Panc1 (cell line): ENCODE measurements around the gene XRCC4. TPM values are rescaled to one million over a fixed set of nuclear protein-coding genes. Genes with fewer than 3 reads are reported as not detected.

Experiments used
- ATAC-seq: fragments of 200-7000 bp; cut with Tn5 transposase; 2 replicates; pipeline ENCODE4 v1.9.1; 2020; ENCODE audit warnings: mild to moderate bottlenecking, moderate library complexity
- BruUV-seq: library from RNA; stranded (reverse); fragments of 400-500 nt; replicated peaks from 2 replicates; lab custom pipeline; 2021; lab: Mats Ljungman, UMichigan
- CTCF ChIA-PET: fragments of 300-600 bp; sonication (Branson Sonifier 250); formaldehyde crosslinking; loops from one replicate; lab custom pipeline; 2022; ENCODE audit warnings: antibody characterized with exemption; lab: Charles Lee
- POLR2A ChIA-PET: fragments of 300-600 bp; sonication (Branson Sonifier 250); formaldehyde crosslinking; loops from one replicate; lab custom pipeline; 2022; ENCODE audit warnings: antibody characterized with exemption; lab: Charles Lee
- DNase-seq: peaks from one replicate; pipeline ENCODE4 v3.0.0-alpha.2; 2010; ENCODE audit warnings: low read depth, low spot score
- H3K27ac ChIP-seq: 2 replicates; pipeline ENCODE4 v1.5.1; 2011; ENCODE audit warnings: mild to moderate bottlenecking, low read length, inconsistent platforms
- H3K27me3 ChIP-seq: fragments of 200-500 bp; sonication (Bioruptor generic); 2 replicates; pipeline ENCODE4 v1.6.0; 2014; ENCODE audit warnings: low read length, inconsistent platforms; ENCODE audit not compliant: control insufficient read depth, insufficient read depth
- H3K36me3 ChIP-seq: fragments of 200-500 bp; sonication (Bioruptor generic); 2 replicates; pipeline ENCODE4 v1.5.1; 2014; ENCODE audit warnings: inconsistent platforms, mild to moderate bottlenecking, low read length, moderate library complexity; ENCODE audit not compliant: control insufficient read depth, insufficient read depth
- H3K4me1 ChIP-seq: 2 replicates; pipeline ENCODE4 v1.5.1; 2011; ENCODE audit warnings: inconsistent platforms, mild to moderate bottlenecking, low read length, moderate library complexity; ENCODE audit not compliant: control insufficient read depth, insufficient read depth
- H3K4me3 ChIP-seq, 2 experiments: 2 replicates each; pipeline ENCODE4 v1.5.1; 2011 to 2012; ENCODE audit warnings: low read depth in 2 of 2, low read length in 2 of 2, mild to moderate bottlenecking in 2 of 2, inconsistent platforms in 1 of 2, moderate library complexity in 1 of 2
- H3K9me3 ChIP-seq: fragments of 200-500 bp; sonication (Bioruptor generic); 2 replicates; pipeline ENCODE4 v1.5.1; 2014; ENCODE audit warnings: low read depth, mild to moderate bottlenecking, inconsistent platforms, low read length, moderate library complexity; ENCODE audit not compliant: control insufficient read depth, insufficient read depth
- CTCF ChIP-seq: fragments of 450-650 bp; IDR thresholded peaks from 2 replicates; pipeline ENCODE4 v1.5.1; 2017; ENCODE audit warnings: mild to moderate bottlenecking
- POLR2AphosphoS5 ChIP-seq: IDR thresholded peaks from 2 replicates; pipeline ENCODE4 v1.6.1; 2012; ENCODE audit warnings: mild to moderate bottlenecking, low read depth, low read length, moderate library complexity
- REST ChIP-seq, 2 experiments: IDR thresholded peaks; 2 replicates each; pipeline ENCODE4 v1.6.1; 2011 to 2012; ENCODE audit warnings: low read depth in 2 of 2, control low read depth in 1 of 2, low read length in 1 of 2, mild to moderate bottlenecking in 1 of 2, moderate library complexity in 1 of 2; ENCODE audit not compliant: insufficient read depth in 1 of 2
- SIN3A ChIP-seq: IDR thresholded peaks from 2 replicates; pipeline ENCODE4 v1.6.1; 2012; ENCODE audit warnings: low read depth, mild to moderate bottlenecking, low read length, moderate library complexity, borderline replicate concordance; ENCODE audit not compliant: insufficient read depth
- TCF7L2 ChIP-seq: IDR thresholded peaks from 2 replicates; pipeline ENCODE4 v1.6.1; 2011; ENCODE audit warnings: mild to moderate bottlenecking, low read depth, low read length, inconsistent platforms
- in situ Hi-C: cut with HindIII; loops from 2 replicates; pipeline ENCODE4 v1.10.0; 2016; ENCODE audit warnings: low sequenced_read_pairs, low pct_unique_long_range_greater_than_20kb
- intact Hi-C: fragments of 100-400 bp; cut with micrococcal nuclease; formaldehyde crosslinking; loops from one replicate; pipeline ENCODE4 v1.10.0; 2022; ENCODE audit not compliant: unreplicated experiment
- total RNA-seq: library from RNA; stranded (reverse); gene quantifications from one replicate; pipeline ENCODE4 v1.2.1, GENCODE V29; 2021; ENCODE audit not compliant: unreplicated experiment

Gene XRCC4
- total RNA-seq, 1 experiment from 2014 or later: 12.5 TPM

GRCh38 chr5:83125560-83125959 lies 48.2 kb downstream of the XRCC4 start:
- no peak for DNase-seq
- in situ Hi-C loops: no loop called here
- POLR2A ChIA-PET: no interaction called here

DNA sequence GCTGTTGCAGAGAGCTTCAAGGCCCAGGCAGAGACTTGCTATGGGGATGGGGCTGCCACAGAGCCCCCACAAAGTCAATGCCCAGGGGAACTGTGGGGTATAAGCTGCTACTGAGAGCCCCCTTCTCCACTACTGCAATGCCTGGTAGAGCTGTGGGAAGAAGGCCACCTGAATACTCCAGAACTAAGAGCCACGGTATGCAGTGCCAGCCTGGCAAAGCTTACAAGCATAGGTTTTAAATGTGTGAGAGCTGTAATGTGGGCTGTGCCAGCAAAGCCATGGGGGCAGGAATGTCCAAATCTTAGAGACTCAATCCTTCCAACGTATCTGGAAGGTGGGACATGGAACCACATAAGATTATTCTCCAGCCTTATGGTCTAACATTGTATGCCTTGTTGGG lies 49.2 kb downstream of the XRCC4 start:
- no peak for ATAC-seq

More at GRCh38 chr5:83125560-83125959, 48.2 kb downstream of the XRCC4 start:
- H3K27ac ChIP-seq: no peak overlapping the region
- no peaks in the 10 kb centered on the region for H3K9me3 ChIP-seq
- no peak overlapping the region for H3K4me3 ChIP-seq
- no TSS peak for BruUV-seq
- ATAC-seq: no peak
- no peaks in the 10 kb centered on the region for H3K36me3 ChIP-seq
- CTCF ChIA-PET: no interaction called here
- TF ChIP-seq REST (IDR thresholded peaks at IDR 0.05; ENCODE audit: insufficient read depth in 1 of 2, low read depth in 2 of 2, low read length in 1 of 2) (no peak), SIN3A (no peak), POLR2AphosphoS5 (no peak), TCF7L2 (no peak), CTCF (no peak)
- intact Hi-C loops: no loop called here
- no peaks in the 10 kb centered on the region for H3K27me3 ChIP-seq
- H3K4me1 ChIP-seq: no peaks in the 10 kb centered on the region; the same call in 1 of the 2 replicates

More for the DNA sequence above, 49.2 kb downstream of the XRCC4 start:
- H3K27me3 ChIP-seq: no peaks in the 10 kb centered on the region
- no peak for DNase-seq
- TF ChIP-seq TCF7L2: no peak
- TF ChIP-seq REST (IDR thresholded peaks at IDR 0.05; ENCODE audit: insufficient read depth in 1 of 2, low read depth in 2 of 2, low read length in 1 of 2): no peak
- no peak for TF ChIP-seq CTCF
- no peak for TF ChIP-seq POLR2AphosphoS5
- H3K9me3 ChIP-seq: no peaks in the 10 kb centered on the region
- no peaks in the 10 kb centered on the region for H3K36me3 ChIP-seq
- H3K4me1 ChIP-seq: no peaks in the 10 kb centered on the region; the same call in 1 of the 2 replicates
- intact Hi-C loops: no loop called here
- CTCF ChIA-PET: no interaction called here
- POLR2A ChIA-PET: no interaction called here
- no TSS peak for BruUV-seq
- no peak overlapping the region for H3K27ac ChIP-seq
- H3K4me3 ChIP-seq: no peak overlapping the region
- in situ Hi-C loops: no loop called here
